Epithelial cell of esophagus (primary cell): ENCODE data around the gene MYRIP.

Experiments used
- DNase-seq: peaks from one replicate; pipeline ENCODE4 v3.0.0; 2010; ENCODE audit warnings: low read depth
- H3K4me3 ChIP-seq: 2 replicates; pipeline ENCODE4 v1.5.1; 2011; ENCODE audit warnings: mild to moderate bottlenecking, low read length, control low read depth
- TF ChIP-seq, protein P1 (sequence below): IDR thresholded peaks from 2 replicates; pipeline ENCODE4 v1.5.1; 2011; ENCODE audit warnings: low read depth, mild to moderate bottlenecking, low read length, control low read depth, inconsistent platforms; ENCODE audit not compliant: insufficient read depth; ENCODE audit errors: missing control alignments

MYRIP gene

GRCh38 chr3:39982665-39983357 lies 173.4 kb downstream of the MYRIP start:
- H3K4me3 ChIP-seq, result no peak overlapping the region
- no peak for DNase-seq
- TF ChIP-seq, protein P1, sequence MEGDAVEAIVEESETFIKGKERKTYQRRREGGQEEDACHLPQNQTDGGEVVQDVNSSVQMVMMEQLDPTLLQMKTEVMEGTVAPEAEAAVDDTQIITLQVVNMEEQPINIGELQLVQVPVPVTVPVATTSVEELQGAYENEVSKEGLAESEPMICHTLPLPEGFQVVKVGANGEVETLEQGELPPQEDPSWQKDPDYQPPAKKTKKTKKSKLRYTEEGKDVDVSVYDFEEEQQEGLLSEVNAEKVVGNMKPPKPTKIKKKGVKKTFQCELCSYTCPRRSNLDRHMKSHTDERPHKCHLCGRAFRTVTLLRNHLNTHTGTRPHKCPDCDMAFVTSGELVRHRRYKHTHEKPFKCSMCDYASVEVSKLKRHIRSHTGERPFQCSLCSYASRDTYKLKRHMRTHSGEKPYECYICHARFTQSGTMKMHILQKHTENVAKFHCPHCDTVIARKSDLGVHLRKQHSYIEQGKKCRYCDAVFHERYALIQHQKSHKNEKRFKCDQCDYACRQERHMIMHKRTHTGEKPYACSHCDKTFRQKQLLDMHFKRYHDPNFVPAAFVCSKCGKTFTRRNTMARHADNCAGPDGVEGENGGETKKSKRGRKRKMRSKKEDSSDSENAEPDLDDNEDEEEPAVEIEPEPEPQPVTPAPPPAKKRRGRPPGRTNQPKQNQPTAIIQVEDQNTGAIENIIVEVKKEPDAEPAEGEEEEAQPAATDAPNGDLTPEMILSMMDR, result no peak

- TF ChIP-seq, protein P1, result no peak
- no peak overlapping the region for H3K4me3 ChIP-seq
- DNase-seq, result no peak
Measured at GRCh38 chr3:39989746-39990145, 180.3 kb downstream of the MYRIP start.

GRCh38 chr3:39990532-39990931 lies 181.1 kb downstream of the MYRIP start:
- peak; percentile 64 for DNase-seq
- TF ChIP-seq, protein P1, result peak; percentile 63

GRCh38 chr3:40008796-40009195 lies 199.4 kb downstream of the MYRIP start:
- no peak overlapping the region for H3K4me3 ChIP-seq
- TF ChIP-seq, protein P1, result no peak
- no peak for DNase-seq

More at GRCh38 chr3:39990532-39990931, 181.1 kb downstream of the MYRIP start:
- H3K4me3 ChIP-seq, result no peak overlapping the region

DNA sequence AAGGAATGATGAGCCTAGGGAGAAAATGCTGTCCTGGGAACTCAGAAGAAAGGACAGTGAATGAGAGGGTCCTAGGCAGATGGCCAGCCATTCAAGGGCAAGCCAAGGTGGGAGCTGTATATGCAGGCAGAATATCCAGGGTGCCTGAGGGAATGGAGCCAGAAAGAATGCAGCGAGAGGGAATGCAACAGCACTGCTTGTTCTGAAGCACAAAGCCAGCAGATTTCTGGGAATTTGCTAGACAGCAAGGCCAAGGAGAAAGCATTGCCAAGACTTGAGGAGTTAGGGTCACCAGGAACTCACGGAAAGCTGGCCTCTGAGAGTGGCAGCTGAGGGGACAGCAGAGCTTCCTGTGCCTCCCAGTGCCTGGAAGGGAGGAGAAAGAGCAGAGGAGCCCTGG lies 200.6 kb downstream of the MYRIP start:
- TF ChIP-seq, protein P1, result no peak
- no peak overlapping the region for H3K4me3 ChIP-seq
- no peak for DNase-seq

GRCh38 chr3:40012381-40012780 lies 203.0 kb downstream of the MYRIP start:
- no peak for DNase-seq
- H3K4me3 ChIP-seq, result no peak overlapping the region
- TF ChIP-seq, protein P1, result no peak

DNA sequence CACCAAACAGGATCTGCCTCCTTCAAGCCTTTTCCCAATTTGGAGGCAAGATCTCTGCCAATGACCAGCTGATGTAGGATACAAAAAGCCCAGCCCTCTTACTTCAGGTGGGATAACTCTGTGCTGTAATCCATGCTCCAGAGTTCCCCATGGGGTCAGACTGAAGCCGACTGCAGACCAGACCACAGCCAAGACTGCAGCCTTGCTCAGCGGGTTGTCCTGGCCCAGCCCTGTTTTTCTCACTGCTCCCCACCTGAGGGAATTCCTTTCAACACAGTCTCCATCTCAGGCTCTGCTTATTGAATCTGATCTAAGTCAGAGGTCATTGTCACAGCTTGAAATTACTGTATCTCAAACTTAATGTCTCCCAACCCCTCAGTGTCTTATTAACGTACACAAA lies 207.0 kb downstream of the MYRIP start:
- TF ChIP-seq, protein P1, result no peak
- H3K4me3 ChIP-seq, result no peak overlapping the region
- DNase-seq, result no peak
